Measurements from ENCODE around the gene SYPL2.

- no peak for TF ChIP-seq YY1 (IDR thresholded peaks at IDR 0.05; ENCODE audit: low read depth)
- TF ChIP-seq REST (IDR thresholded peaks at IDR 0.05; ENCODE audit: low read depth): no peak
- TF ChIP-seq ZBTB7A (IDR thresholded peaks at IDR 0.05; ENCODE audit: low read depth): no peak
- no peak for TF ChIP-seq EP300 (IDR thresholded peaks at IDR 0.05; ENCODE audit: borderline replicate concordance)
These were observed 15.9 kb downstream of the SYPL2 start for GRCh38 chr1:109482242-109482641.
